Type B pancreatic cell (in vitro differentiated cells): ENCODE measurements around the gene WDR44. TPM values are rescaled to one million over a fixed set of nuclear protein-coding genes. Genes with fewer than 3 reads are reported as not detected.

ENCODE experiments used
- DNase-seq: peaks from one replicate; pipeline ENCODE4 v3.0.0; 2021; ENCODE audit warnings: mixed read lengths; ENCODE audit not compliant: unreplicated experiment; ENCODE audit errors: extremely low spot score
- H3K27ac Mint-ChIP-seq: 2 replicates; pipeline ENCODE4 v1.8.0; 2021; ENCODE audit warnings: mild to moderate bottlenecking, mixed read lengths
- H3K27me3 Mint-ChIP-seq: 2 replicates; pipeline ENCODE4 v1.8.0; 2021; ENCODE audit warnings: mixed read lengths
- H3K36me3 Mint-ChIP-seq: 2 replicates; pipeline ENCODE4 v1.8.0; 2021; ENCODE audit warnings: mixed read lengths
- H3K4me1 Mint-ChIP-seq: one replicate; pipeline ENCODE4 v1.8.0; 2021; ENCODE audit warnings: mixed read lengths; ENCODE audit not compliant: unreplicated experiment
- H3K4me3 Mint-ChIP-seq: 2 replicates; pipeline ENCODE4 v1.8.0; 2021; ENCODE audit warnings: mild to moderate bottlenecking, mixed read lengths
- H3K9me3 Mint-ChIP-seq: 2 replicates; pipeline ENCODE4 v1.8.0; 2021; ENCODE audit warnings: mixed read lengths
- total RNA-seq: library from RNA; stranded (reverse); gene quantifications from 2 replicates; pipeline ENCODE4 v1.2.1, GENCODE V29; 2021; ENCODE audit warnings: low replicate concordance
- TF ChIP-seq, protein P1 (sequence below): fragments of 200-600 bp; sonication (generic); conservative IDR thresholded peaks from 2 replicates; pipeline ENCODE4 v1.5.0; 2021; ENCODE audit warnings: antibody characterized with exemption, mild to moderate bottlenecking

The WDR44 gene
- total RNA-seq, 1 donor from 2014 or later = 9.5 TPM

DNA sequence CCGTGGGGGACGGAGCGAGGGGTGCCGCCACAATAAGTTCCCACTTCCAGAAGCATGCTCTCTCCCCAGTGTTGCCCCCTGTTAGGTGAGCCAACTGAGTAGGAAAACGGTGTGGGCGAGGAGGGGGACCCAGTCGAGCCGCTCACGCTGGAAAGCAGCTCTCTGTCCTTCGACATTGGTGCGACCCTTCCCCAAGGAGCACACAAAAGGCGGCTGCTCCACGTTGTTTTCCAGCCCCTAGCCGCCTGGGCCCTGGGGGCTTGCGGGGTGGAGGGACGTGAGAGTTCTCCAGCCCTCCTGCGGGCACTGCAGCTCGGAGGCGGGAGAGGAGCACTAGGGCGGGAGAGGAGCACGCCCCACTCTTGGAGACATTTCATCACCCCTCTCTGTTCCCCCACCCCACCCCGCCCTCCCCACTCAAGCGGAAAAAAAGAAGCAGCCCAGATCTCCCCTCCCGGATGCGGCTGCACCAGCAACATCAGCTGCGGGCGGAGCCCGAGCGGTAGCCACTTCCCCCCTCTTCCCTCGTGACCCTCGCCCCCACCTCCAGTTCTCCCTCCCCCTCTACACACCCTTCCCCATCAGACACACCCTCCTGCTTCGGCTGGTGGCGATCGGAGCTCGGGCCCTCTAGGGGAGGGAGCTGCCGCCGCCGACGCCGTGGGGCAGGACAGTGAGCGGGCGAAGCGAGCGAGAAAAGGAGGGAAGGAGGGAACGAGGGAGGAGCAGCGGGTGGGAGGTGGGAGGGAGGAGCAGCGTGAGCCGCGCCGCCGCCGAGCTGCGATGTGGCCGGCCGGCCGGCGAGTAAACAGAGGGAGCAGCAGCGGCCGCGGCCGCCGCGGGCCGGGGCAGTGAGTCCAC, 149.4 kb downstream of the WDR44 start, which contains the start of gene DOCK11:
Gene DOCK11 (plus strand): TSS at position 755 of the 861 bp plus-strand sequence. CDS start 157 bp downstream, outside the sequence.
- Mint-ChIP-seq H3K4me3 (peak within 1 kb of the TSS; percentile 91), H3K4me1 (peaks cover 9% of the 10 kb centered on the region), H3K27ac (peak within 1 kb of the TSS; percentile 51), H3K9me3 (no peaks in the 10 kb centered on the region), H3K36me3 (no peaks in the 10 kb centered on the region), H3K27me3 (peaks cover 6% of the 10 kb centered on the region)
- DNase-seq = peak; percentile 75
- TF ChIP-seq, protein P1, sequence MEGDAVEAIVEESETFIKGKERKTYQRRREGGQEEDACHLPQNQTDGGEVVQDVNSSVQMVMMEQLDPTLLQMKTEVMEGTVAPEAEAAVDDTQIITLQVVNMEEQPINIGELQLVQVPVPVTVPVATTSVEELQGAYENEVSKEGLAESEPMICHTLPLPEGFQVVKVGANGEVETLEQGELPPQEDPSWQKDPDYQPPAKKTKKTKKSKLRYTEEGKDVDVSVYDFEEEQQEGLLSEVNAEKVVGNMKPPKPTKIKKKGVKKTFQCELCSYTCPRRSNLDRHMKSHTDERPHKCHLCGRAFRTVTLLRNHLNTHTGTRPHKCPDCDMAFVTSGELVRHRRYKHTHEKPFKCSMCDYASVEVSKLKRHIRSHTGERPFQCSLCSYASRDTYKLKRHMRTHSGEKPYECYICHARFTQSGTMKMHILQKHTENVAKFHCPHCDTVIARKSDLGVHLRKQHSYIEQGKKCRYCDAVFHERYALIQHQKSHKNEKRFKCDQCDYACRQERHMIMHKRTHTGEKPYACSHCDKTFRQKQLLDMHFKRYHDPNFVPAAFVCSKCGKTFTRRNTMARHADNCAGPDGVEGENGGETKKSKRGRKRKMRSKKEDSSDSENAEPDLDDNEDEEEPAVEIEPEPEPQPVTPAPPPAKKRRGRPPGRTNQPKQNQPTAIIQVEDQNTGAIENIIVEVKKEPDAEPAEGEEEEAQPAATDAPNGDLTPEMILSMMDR = no peak

DNA sequence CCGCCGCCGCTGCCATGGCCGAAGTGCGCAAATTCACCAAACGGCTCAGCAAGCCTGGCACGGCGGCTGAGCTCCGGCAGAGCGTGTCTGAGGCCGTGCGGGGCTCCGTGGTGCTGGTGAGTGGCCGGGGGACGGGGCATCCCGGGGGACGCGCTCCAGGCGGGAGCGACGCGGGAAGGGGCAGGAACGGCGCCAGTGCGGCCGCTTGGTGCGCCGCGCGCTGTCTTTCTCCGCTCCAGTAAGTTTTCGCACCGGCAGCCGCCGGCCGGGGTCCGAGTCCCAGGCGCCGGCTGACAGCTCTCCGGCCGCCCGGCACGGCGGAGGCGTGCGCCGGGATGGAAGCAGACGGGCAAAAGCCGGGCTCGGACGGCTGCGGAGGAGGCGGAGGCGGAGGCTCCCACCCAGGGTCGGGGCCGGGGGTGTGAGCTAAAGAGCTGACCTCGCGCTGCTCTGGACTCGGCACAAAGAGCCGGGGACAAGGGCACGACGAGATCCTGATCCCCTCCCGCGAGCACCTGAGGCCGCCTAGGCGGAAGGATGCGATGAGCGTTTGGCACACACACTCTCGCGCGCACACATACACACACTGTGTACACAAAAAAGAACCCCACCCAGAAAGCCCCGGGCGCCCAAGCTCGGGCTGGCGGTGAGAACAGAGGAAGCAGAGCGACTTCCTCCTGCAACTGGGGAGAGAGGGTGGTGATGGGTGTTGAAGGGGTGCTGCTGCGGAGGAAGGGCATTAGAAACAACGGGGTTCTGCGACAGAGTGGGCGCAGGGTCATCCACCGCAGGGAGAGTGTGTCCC, 150.3 kb downstream of the WDR44 start:
- TF ChIP-seq, protein P1 = no peak
- no peaks in the 10 kb centered on the region for H3K36me3 Mint-ChIP-seq
- peaks cover 9% of the 10 kb centered on the region for H3K4me1 Mint-ChIP-seq
- H3K9me3 Mint-ChIP-seq = no peaks in the 10 kb centered on the region
- peak overlapping the region; percentile 91 for H3K4me3 Mint-ChIP-seq
- peak overlapping the region; percentile 51 for H3K27ac Mint-ChIP-seq
- peaks cover 6% of the 10 kb centered on the region for H3K27me3 Mint-ChIP-seq
- DNase-seq = peak; percentile 70

GRCh38 chrX:118496763-118497079, 150.8 kb downstream of the WDR44 start:
- Mint-ChIP-seq H3K36me3 (no peaks in the 10 kb centered on the region), H3K27ac (peak overlapping the region; percentile 51), H3K4me1 (peaks cover 9% of the 10 kb centered on the region), H3K4me3 (peak overlapping the region; percentile 91), H3K27me3 (peaks cover 6% of the 10 kb centered on the region), H3K9me3 (no peaks in the 10 kb centered on the region)
- TF ChIP-seq, protein P1 = no peak
- no peak for DNase-seq

GRCh38 chrX:118497180-118497818, 151.4 kb downstream of the WDR44 start:
- Mint-ChIP-seq H3K27ac (peak overlapping the region; percentile 36), H3K36me3 (no peaks in the 10 kb centered on the region), H3K4me1 (peaks cover 9% of the 10 kb centered on the region), H3K27me3 (peaks cover 6% of the 10 kb centered on the region), H3K4me3 (peak overlapping the region; percentile 91), H3K9me3 (no peaks in the 10 kb centered on the region)
- DNase-seq = no peak
- TF ChIP-seq, protein P1 = no peak

- no peaks in the 10 kb centered on the region for H3K36me3 Mint-ChIP-seq
- no peak overlapping the region for H3K4me3 Mint-ChIP-seq
- TF ChIP-seq, protein P1 = no peak
- no peaks in the 10 kb centered on the region for H3K9me3 Mint-ChIP-seq
- no peak for DNase-seq
- H3K4me1 Mint-ChIP-seq = peaks cover 9% of the 10 kb centered on the region
- H3K27ac Mint-ChIP-seq = no peak overlapping the region
- peaks cover 6% of the 10 kb centered on the region for H3K27me3 Mint-ChIP-seq
These were observed 152.4 kb downstream of the WDR44 start for GRCh38 chrX:118498351-118498750.
